Kasumi-1 (cell line): ENCODE measurements around the gene DBH.
"Not testable (repeated sequence)": the region's sequence is repeated elsewhere in the genome, so short reads cannot be mapped to it uniquely, and the experiment has no call there.

Source experiments
- DNase-seq, 2 experiments: peaks; one replicate each; lab custom pipeline; 2025; lab: John Stamatoyannopoulos, UW

The DBH gene

DNA sequence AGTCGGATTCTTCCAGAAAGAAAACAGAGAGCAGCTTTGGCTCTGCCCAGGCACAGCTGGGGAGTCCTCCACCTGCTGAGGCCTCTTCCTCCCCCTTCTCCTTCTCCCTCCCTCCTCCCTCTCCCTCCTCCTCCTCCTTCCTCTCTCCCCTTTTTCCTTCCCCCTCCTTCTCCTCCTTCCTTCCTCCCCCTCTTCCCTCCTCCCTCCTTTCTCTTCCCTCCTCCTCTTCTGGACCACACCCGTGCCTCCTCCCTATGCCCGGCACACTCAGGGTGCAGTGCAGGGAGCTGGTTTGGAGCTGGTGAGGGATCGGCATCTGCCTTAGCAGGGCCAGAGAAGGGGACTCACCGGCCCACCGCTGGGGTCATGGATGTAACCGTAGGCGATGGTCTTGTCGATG lies 30.2 kb downstream of the DBH start:
- no peak for DNase-seq

DNA sequence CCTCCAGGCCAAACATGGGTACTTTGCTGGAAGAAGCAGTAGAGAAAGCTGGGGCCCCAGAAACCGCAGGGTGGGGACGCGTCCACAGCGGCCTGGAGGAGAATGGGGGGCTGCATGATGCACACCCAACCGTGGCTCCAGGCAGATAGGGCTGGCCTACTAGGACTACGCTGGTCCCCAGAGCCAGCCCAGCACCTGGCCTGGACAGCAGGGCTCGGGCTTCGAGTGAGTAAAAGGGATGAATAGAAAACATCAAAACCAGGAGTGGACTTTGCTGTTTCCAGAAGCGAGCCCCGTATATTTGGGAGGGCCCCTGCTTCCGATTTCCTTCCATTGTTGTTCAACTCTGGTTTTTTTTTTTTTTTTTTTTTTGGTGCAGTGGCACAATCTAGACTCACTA lies 30.7 kb downstream of the DBH start:
- no peak for DNase-seq

- no peak for DNase-seq
Measured at GRCh38 chr9:133667759-133668450, 31.7 kb downstream of the DBH start.

DNA sequence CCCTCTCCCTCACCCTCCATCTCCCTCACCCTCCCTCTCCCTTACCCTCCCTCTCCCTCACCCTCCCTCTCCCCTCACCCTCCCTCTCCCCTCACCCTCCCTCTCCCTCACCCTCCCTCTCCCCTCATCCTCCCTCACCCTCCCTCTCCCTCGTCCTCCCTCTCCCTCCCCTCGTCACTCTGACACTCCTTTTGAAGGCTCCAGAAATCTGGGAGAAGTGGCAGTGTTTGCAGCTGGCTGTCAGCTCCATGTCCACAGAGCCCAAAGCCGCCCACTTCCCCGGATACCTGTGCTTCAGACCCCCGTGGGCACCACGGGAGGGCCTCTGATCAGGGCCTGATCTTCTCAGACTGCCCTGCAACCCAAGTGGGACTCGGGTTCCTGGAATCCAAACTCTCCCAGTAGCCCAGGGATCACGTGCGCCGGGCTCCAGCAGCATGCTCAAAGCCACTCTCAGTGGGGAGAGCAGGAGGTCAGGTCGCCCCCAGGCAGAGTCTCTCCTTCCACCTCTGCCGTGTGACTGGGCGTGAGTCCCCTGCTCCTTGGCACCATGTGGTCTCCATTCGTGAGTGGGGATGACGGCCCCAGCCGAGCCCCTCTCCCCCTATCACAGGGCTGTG lies 33.1 kb downstream of the DBH start:
- no peak for DNase-seq

DNA sequence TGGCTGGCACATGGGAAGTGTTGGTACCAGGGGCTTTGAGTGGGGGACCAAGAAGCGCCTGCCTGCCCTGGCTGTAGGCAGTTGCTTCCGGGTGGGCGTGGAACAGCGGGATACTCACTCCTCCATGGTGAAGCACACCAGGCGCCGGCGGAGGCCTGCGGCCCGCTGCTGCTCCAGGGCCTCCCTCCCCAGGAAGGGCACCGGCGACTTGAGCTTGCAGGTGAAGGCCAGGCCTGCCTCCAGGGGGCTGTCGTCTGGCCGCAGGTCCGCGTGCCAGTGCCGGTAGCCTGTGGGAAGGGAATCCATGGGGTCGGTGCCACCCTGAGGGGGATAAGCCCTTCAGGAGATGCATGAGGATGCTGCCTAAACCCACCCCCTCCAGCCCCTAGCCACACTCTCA lies 34.3 kb downstream of the DBH start:
- no peak for DNase-seq

GRCh38 chr9:133671371-133671770 lies 35.2 kb downstream of the DBH start:
- DNase-seq, result no peak

- DNase-seq, result no peak
Measured at GRCh38 chr9:133672503-133673257, 36.5 kb downstream of the DBH start.

DNA sequence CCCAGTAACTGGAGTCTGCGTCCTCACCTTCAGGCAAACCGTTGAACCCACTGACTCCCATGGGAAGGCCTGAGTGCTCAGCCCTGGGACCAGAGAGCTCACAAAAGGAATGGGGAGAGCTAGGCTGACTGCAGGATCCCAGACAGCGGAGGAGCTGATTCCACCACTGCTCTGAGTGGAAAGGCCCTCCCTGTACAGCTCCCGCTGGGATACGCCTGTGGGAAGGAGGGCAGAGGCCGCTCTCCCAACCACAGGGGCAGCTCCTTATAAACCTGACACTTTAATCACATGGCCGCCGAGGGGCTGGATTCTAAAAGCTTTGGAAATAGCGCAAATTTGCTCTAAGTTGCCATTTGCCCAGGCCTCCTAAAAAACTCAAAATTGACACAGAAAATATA lies 37.1 kb downstream of the DBH start:
- DNase-seq, result no peak

GRCh38 chr9:133674091-133674490 lies 37.9 kb downstream of the DBH start:
- DNase-seq, result no peak

DNA sequence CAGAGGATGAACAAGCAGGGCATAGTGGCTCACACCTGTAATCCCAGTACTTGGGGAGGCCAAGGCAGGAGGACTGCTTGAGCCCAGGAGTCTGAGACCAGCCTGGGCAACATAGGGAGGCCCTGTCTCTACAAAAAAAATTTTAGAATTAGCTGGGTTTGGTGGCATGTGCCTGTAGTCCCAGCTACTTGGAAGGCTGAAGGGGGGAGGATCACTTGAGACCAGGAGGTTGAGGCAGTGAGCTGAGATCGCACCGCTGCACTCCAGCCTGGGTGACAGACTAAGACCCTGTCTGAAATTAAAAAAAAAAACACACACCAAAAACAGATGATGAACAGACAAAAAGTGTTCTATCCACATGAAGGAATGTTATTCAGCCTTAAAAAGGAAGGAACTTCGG lies 39.6 kb downstream of the DBH start:
- DNase-seq, result not testable (repeated sequence)

DNA sequence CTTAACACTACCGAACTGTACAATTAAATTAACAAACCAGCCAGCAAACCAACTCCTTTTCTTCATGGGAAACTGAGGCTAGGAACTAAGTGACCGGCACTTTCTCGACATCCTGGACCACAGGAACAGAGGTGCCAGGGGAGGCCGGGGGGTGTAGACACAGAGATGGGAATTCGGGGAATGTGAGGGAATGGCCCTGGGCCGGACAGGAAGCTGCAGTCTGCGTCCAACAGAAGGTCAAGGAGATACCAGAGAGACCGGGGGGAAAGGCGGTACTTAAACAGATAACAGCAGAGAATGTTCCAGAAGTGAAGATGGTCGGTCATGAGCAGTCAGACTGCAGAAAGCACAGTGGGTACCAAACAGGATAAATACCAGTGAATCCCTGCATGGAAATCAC lies 40.3 kb downstream of the DBH start:
- no peak for DNase-seq

DNA sequence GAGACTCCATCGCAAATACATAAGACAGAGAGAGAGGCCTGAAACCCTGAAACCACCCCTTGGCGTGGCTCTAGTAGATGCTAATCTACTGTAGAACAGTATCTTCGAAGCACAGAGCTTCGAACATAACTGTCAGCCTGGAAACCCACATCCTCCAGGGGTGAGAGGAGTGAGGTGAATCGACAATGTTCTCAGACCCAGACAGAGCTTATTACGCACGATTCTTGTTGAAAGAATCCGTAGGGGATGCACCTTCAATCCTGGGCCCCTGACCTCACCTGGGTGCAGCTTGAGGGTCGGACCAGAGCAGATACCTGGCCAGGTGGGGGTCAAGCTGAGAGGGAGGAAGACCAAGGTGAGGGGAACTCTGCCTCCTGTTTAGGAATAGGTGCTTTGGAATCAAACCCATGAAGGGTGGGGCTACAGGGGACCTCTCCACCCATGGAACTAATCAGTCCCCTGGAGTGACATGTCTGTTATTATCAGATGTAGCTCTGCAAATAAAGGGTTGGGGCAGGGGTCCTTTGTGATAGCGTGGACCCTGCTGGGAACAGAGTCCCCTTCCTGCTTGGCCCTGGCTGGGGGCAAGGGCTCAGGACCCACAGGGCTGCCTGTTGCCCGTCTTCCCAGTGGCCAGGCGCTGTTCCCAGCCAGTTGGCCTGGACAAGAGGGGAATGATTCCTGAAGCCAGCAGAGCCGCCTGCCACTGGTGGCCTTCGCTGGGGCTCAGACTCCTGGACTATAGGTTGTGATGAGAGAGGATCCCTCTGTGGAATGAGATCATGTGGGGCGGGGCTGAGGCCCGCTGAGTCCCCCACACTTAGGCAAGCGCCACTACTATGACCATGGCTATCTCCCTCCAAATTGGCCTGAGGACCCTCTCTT lies 41.2 kb downstream of the DBH start:
- DNase-seq, result no peak

DNA sequence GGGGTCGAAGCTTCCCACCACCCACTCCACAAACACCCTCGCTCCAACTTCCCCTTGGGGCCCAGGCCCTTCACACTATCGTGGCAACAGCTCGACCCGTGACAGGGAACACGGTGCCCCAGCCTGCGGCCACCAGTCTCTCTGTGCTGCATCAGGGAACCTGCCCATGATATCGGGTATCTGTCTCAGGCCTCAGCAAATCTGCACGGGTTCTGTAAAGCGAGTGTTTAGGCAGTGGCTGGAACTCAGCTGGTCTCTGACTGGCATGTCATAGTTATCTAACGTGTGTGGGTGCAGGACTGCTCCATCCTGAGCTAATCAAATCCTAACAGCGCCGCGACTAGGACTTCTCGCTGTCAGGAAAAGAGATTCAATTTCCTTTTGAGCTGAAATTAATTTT lies 42.9 kb downstream of the DBH start:
- DNase-seq, result no peak

- no peak for DNase-seq
Measured at GRCh38 chr9:133679466-133680061, 43.4 kb downstream of the DBH start.

DNA sequence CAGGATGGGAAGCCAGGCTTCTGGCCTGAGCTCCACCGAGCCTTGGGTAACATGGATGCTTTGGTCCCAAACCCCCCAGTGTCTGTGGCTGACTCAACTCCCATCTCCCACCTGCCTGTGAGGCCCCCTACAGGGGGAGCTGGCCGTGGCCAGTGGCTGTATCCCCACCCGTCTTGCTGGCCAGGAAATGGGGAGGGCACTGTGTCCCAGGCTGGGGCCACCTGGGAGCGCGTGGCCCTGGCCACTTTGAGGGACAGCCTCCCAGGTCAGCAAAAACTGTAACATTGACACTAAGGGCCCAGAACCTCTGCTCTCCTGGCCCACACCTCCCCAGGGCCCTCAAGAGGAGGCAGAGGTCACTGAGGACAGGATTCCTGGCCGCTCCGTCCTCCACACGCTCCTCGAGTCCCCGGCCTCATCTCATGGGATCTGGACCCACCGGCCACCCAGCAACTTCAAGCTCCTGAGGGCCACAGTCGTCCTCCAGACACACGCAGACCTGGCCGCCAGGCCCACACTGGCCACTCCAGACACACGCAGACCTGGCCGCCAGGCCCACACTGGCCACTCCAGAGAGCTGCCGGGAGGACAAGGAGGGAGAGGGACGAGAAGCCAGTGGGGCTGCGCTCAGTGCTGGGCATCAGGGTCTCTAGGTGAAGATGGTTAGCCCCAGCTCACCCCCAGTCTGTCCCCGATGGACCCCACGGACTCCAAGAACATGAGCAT lies 44.2 kb downstream of the DBH start:
- DNase-seq, result no peak

DNA sequence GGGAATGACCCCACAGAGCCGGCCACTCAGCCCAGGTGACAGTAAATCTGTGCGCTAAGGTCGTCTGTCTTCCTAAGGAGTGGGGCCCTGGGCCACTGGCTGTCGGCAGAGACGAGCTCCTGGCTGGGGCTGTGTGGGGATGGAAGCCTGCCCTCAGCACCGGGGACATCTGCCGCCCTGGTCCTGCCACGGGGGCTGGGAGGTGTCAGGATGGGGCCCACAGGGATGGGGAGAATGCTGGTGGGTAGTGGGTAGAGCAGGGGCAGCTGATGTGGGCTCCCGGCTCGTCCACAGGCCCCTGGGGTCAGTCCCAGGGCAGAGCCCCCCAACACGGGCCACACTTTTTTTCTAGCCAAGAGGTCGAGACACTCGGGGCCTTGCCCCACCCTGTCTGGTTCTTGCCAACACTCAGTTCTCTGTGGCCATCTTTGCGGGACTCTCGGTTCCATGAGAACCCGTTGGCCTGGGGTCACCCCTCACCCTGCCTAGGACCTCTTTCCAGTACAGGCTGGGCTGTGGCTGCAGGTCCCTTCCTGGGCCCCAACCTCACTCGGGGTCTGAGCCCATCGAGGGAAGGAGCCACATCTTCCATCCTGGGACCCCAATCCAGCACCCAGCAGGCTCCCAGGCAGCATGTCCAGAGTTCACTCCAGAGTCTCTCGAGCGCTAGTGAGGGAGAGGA lies 45.0 kb downstream of the DBH start:
- DNase-seq, result no peak

- no peak for DNase-seq
Measured at GRCh38 chr9:133681658-133682306, 45.6 kb downstream of the DBH start.

- no peak for DNase-seq
Measured at GRCh38 chr9:133682818-133683585, 46.8 kb downstream of the DBH start.

DNA sequence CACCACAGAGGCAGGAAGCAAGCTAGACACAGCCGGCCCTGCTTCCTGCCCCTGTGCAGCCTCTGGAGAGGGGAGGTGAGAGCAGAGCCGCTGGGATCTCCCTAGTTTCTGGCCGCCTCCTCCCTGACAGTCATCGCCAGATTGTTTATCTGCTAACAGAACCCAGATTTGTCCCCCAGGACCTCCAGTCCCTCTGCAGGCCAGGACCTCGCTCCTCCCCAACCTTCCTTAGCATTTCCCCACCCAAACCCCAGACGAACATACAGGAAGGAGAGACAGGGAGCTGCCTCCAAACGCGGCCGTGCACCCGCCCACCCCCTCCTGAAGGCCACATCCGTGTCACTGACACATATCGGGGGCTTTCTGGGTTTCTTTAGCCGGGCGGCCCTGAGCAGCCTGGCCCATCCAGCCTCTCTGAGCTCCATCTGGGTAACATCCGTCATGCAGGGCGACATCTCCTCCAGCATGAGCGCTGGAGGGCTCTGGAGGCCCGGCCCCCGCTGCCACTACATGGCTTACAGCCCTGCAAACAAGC lies 47.5 kb downstream of the DBH start:
- DNase-seq, result no peak
